ENCODE results near the gene CADPS.

Gene CADPS

DNA sequence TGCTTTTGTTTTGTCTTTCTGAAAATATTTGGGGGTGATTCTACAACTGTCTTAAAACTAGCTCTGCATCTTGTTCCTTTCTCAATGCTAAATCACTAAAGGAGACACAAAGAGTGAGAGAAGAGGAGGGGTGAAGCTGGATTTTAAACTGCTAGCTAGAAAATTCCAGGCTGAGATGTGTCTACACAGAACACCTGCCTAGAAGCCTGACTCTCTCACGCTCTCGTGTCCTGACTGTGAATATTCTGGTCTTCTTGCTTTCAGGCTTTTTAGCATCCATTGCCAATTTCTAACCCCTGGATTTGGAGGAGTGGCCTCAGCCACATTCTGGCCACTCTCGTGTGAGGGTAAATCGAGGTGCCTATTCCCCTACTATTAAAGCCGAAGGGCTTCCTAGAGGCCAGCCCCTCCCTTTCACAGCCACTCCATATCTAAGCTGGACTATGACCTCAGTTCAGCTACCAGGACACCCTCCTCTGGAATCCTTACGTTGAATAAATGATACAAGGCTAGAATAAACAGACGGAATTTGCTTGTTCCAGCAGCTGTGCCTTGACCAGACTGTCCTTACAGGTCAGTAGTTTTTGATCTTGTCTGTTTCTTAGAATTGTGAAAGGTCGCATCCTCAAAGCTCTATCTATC is 353.6 kb downstream of the CADPS start:
- no peak for DNase-seq (ENCODE audit: low read depth, low spot score)

DNA sequence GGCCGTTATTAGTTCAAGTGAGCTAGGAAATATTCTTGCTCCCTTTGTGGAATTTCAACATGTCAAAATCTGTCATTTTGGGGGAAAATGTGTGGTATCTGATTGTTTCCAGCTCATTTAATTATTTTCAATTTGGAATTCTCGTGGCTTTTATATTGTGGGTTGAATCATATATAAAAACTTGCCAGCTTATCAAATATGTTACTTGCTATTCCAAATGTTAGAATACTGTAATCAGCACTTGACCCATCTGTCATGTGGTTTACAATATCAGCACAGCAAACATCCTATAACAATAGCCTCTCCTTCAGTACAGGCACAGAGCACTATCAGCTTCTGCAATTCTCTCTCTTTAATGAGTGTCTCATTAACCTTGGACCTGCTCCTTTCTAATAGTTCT is 371.7 kb downstream of the CADPS start:
- no peak for DNase-seq (ENCODE audit: low read depth, low spot score)

DNA sequence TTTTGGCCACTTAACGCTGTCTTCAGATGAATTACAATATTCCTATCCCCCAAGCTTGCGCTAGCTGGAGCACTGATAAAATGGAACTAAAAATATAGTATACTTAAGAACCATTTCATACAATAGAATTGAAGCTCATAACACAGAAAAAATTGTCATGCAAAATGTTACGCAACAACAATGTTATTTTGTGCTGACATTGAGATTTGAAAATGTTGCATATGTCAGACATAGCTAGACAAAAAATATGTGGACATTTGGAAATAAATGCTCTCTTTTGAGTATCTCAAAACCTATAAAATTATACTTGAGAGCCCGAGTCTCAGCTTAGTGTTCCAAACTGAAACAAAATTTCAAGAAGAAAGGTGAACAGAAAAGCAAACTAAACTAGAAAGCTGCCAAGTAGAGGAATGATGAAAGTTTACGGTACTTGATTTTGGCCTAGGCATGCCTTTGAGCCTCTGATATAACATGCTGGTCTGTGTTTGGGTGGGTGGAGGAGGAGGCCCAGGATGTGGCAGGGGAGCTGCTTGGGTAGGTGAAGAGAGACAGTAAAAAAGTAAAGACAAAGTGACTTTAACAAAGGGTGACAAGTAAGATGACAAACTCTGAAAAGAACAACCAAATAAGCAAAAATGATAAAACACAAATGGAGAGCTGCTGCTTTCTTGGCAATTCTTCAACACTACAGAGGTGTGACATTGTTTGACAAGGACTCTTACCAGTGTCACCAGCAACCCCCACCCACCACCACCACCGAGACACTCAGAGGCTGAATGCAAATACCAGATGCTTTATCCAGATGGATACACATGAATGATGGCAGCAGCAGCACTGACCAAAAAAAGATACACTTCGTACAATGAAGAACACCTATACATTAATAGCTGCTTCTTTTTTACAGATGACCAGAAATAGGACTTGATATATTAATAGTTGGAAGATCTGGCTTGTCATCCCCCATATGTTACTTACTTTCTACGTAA is 372.6 kb downstream of the CADPS start:
- DNase-seq (ENCODE audit: low read depth, low spot score) = no peak

DNA sequence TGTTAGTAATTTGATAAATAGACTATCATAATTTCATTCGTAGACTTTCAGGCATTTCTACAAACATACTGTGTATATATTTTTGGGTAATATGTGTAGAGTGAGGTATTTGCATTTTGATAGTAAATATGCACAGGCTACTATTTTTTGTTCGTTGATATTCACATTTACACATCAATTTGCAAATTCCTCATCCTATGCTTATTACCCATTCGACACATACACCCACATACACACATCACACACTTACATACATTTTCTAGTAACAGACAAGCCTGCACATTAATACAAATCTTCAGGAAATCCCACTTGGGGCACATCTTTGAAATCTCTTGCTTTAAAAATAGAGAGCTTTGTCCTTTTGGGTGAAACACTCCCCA is 373.9 kb downstream of the CADPS start:
- no peak for DNase-seq (ENCODE audit: low read depth, low spot score)

DNA sequence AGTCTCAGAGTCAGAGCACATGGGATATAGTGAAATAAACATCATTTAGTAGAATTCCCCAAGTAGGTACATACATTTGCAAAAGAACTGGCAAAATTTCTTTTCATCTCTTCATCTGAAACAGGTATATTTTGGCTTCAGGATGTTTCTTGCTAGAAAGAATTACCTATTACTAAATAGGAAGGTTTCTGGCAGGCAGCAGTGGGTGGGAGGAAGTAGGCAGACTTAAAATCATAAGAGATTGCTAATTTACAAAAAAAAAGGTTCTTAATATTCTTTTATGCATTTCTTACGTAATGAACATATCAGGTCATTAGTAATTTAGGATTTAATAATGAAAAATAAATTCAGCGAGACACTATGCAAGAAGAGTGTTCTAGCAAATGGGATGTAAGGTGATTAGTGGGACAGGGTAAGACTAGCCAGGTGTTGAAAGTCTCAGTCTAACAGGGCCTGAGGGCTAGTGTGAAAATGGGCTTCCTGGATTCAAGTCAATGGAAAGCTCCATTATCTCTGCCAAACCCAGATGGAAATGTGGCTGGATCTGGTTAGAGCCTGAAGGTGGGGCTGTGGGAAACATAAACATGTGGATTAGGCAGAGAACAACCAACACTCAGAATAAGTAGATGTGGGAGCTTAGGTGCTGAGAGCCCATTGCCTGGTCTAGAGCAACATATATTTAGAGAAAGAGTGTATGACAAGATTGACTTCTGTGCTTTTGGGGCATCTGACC is 374.5 kb downstream of the CADPS start:
- DNase-seq (ENCODE audit: low read depth, low spot score) = no peak

DNA sequence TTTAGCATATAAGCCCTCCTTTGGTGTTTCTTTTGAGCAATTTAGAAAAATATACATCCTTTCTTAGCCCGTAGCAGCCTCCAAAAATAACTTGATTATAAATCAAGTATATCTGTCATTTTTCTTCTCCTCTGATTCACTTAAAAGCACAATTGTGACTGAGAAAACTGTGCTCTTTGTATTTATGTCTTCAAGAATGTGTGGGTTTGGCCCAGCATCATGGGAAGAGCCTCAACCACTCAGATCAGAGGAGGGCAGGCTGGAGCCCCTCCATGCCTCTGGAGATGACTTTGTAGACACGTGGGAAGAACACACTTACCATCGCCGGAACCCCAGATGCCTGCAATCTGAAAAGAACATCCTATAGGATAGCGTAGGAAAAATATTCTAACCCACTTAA is 378.1 kb downstream of the CADPS start:
- no peak for DNase-seq (ENCODE audit: low read depth, low spot score)

DNA sequence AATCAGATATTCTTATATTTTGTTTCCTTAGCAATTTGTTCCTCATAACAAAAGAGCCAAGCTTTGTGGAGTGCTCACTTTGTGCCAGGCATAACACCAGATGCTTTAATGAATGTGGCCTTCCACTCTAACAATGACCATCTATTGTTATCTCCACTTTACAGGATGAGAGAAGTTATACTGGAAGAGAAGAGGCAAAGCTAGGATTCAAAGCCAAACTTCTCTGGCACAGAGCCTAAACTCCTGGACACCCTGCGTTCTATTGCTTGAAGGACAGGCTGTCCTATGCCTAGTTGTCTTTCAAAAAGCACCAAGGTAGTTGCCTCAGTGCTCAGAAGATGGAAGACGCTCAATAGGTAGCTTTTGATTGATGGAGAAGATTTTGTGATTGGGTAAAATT is 378.7 kb downstream of the CADPS start:
- no peak for DNase-seq (ENCODE audit: low read depth, low spot score)

DNA sequence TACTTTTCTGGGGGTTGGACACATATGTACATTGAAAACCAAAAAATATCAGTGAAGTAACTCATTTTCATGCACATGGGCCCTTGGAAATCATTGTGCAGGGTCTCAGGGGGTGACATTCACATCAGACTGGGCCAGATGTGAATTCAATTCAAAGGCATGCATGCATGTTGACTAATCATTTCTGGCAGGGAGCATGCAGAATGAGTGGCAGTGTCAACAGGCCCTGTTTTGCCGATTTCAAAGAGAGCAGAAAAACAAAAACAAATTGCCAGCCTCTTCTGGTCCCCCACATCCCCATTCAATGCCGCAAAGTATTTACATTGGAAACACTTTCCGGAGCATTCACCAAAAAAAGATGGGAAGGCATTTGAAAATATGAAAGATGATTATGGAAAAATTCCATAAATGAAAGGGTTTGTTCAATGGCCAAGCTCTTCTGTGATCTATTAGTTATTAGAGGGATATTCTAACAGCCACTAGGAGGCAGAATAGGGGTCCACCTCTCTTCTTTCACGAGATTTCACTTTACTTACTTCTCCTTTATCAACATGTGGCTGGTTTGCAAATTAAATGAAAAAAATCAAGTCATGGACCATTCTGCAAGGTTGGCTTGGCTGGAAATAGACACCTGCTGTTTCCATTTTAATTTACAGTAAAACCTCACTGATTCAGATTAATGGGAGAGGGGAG is 382.0 kb downstream of the CADPS start:
- no peak for DNase-seq (ENCODE audit: low read depth, low spot score)

DNA sequence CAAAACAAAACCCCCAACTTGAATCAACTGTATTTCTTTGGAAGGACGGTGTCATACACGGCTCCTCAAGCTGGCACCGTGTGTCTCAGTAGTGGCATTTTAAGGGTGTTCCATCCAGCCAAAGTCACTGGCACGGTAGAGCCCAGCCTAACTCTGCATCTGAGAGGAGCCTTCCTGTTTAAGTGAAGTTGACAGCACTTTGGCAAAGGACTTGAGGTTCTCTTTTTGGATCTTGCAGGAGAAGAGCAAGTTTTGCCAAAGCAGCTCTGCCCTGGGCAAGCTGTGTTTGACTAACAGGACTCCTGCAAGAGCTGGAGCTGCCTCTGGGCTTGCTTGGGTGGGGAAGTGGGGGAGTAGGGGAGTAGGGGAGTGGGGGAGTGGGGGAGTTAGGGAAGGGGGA is 392.3 kb downstream of the CADPS start:
- DNase-seq (ENCODE audit: low read depth, low spot score) = no peak

DNA sequence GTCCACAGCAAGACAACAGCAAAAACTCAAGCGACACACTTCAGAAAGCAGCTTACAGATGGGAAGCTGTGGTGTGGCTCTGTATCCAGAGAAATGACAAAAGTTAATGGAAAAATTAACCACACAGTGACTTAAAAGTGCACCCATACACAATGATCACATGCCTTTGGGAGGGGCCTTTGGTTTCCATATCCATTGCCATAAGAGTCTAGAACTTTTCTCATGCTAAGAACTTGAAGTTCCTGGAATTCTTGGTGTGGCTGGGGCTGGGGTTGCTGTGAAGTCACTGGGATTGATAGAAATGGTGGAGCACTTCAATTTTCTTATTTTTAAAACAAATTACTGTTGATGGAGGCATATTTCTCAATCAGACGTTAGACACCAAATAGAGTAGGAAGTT is 393.3 kb downstream of the CADPS start:
- DNase-seq (ENCODE audit: low read depth, low spot score) = no peak

DNA sequence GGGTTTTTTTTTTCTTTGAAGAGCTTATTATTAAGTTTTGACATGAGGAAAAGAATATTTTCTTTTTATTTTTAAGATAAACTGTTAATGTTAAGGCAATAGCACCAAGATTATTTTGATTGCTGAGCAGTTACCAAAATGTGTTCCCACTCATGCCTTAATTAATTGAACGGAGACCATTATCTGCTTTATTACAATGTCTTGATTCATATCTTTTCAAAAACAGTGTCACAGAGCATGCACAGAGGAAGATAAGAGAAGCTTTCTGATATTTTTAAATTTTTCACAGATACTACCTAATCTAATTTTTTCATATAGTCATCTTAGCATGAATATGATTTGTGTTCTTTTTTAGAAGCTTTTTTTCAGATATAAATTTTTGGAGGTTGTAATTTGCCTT is 395.2 kb downstream of the CADPS start:
- no peak for DNase-seq (ENCODE audit: low read depth, low spot score)

DNA sequence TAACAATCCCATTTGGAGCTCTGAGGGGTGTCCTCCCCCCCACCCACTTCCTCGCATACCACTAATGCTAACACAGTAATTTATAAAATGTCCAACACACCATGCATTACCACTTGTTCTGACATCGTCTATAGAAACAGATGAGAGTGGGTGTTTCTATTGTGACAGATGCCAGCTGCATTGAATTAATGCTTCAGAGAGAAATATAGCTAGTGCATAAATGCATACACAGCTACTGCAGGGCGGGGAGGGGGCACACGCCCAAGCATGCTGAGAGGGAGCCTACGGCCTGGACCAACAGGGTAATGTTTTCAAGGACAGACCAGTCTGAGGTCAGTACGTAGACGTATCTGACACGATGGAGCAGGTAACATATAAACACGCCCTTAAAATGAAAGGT is 395.9 kb downstream of the CADPS start:
- no peak for DNase-seq (ENCODE audit: low read depth, low spot score)

DNA sequence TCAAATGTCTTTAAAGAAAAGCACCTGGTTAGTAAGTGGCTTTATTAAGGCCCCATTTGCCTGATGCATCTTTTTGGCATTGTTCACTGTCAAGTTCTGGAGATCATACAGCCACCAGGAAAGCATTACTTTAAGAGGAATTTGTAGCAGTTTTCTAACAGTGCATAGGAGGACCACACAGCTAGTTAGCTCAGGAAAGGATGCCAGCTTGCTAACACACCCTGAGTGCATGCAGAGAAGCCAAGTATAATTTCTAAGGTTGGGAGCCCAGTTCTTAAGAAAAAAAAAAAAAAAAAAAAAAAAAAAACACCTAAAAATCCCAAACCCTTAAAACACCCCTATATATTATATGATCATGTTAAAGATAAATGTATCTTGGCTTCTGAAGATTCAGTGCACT is 399.9 kb downstream of the CADPS start:
- no peak for DNase-seq (ENCODE audit: low read depth, low spot score)

DNA sequence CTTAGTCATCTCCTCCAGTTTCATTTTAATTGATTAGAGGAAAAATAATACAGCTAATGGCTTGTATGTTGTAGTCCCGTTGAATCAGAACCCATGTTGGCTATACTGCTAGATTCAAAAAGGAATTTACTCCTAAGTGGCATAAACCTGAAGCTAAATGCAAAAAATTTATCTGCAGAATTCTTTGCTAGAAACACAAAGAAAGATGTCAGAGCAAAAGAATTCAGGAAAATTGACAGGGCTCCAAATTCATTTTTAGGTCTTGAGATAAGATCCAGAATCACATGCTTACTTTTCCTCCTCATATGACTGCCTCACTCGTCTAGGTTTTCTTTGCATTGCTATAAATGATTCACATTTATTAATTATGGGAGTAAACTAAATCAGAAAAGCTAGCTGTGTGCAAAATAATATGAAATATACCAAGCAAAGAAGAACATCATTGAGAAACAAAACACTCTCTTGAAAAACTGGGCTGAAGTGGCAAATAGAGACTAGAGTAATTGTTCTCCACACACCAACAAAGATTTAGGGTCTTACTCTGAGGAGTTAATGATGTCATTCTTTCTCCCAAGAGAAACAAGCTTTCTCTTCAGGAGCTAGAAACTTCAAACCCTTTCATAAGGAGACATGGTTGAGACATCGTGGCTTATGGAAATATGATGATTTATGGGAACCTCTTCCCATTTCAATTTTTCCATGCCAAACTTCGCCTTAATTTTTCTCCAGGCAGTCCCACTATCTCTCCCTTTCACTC is 407.1 kb downstream of the CADPS start:
- no peak for DNase-seq (ENCODE audit: low read depth, low spot score)

DNA sequence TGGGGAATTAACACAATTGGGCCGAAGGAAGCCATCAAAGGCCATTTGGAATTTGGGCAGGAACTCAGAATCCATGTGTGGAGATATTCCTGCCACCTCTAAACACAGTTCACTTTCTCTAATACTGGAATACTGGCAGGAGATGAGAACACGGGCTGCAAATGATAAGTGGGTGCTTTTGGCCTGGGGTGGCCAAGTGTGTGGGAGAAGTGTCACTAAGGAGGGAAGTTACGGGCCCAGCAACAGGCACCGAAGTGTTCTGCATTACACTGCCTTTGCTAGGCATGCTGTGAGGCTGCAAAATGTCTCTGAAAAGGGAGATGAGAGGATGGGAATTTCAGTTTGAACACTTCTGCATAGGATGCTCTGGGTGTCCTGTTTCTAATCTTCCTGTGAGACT is 412.4 kb downstream of the CADPS start:
- no peak for DNase-seq (ENCODE audit: low read depth, low spot score)

DNA sequence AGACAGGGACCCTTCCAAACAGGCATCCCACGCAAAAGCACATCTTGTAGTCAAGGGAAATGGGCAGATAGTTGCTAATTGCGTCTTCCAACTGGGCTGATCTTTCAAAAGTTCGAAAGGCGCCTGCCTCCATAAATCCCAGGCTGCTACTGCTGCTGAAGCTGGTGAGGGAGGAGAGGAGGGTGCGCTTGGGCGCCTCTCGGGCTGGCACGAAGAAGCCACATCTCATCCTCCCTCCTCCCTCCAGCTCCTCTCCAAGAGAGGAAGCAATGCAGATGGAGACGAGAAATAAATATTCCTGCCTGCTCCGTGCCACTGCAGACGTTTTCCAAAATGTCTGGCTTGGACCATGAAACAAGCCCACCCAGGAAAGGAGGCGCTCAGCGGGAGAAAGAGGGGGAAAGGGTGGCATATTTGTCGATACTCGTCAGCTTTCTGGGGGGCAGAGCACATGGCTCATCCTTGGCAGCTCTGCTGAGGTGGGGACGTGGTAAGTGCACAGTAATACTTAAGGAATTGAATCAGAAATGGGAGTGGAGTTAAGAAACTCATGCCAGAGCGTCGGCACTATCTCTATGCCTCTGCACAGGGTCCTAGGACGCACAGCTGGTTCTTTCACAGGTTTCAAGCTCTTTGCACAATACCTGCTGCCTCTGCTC is 413.0 kb downstream of the CADPS start:
- no peak for DNase-seq (ENCODE audit: low read depth, low spot score)

DNA sequence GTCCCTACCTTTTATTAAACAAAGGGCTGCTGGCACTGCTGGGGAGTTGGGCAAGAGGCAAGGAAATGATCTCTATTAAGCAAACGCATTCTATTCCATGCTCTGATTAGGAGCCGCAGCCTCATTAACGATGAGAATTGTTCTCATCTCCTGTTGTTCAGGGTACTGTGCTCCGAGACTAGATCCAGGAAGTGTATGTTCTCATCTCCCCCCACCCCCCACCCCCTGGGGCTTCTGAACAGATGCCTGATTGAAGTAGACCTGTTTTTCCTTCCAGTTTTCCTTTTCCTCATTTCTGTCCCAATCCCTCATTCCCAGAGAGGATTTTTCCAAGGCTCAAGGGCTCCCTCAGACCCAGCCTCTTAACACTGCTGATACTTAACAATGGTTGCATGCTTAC is 420.3 kb downstream of the CADPS start:
- no peak for DNase-seq (ENCODE audit: low read depth, low spot score)

DNA sequence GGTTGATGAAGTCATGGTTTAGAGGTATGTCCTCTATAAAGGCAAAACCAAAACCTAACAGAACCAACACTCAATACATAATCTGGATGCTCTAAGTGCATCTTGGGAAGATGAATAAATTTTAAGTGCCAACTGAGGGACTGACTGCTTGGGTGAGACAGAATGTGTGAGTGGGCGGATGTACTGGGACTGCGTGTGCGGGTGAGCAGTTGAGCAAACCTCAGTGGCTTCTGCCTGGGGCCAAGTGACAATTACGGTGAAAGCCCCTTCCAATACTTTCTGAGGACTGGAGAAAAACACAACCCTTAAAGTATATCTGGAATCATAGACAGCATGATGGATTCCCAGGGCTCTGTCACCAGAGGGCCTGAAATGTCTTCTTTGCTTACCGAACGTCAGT is 421.8 kb downstream of the CADPS start:
- no peak for DNase-seq (ENCODE audit: low read depth, low spot score)

DNA sequence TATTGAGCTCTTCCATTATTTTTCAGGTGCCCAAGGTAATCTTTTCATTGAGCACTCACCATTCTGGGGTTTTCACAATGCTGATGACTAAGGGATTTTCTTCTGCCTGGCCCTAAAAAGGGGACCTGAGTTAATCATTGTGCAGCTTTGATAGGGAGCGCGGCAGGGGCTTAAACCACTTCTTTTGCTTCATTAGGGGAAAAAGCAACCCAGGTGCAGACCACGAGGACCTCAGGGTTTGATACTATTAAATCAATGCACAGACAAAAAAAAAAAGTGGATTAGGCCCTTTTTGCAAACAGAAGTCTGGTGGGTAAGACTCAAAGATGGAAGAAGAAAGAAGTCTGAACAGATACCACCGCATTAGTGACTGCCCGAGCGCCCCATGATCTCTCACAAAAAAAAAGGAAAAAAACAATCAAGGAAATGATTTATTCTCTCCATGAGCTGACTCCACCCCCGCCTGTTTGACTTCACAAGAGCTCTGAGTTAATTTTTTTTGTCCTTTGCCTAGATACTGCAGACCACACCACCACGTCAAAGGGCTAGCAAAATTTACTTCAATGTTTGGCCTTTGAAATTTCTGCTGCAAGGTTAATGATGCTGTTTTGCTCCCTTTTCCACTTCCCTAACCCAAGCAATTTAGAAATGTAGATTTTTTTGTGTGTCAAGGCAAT is 423.9 kb downstream of the CADPS start:
- no peak for DNase-seq (ENCODE audit: low read depth, low spot score)

DNA sequence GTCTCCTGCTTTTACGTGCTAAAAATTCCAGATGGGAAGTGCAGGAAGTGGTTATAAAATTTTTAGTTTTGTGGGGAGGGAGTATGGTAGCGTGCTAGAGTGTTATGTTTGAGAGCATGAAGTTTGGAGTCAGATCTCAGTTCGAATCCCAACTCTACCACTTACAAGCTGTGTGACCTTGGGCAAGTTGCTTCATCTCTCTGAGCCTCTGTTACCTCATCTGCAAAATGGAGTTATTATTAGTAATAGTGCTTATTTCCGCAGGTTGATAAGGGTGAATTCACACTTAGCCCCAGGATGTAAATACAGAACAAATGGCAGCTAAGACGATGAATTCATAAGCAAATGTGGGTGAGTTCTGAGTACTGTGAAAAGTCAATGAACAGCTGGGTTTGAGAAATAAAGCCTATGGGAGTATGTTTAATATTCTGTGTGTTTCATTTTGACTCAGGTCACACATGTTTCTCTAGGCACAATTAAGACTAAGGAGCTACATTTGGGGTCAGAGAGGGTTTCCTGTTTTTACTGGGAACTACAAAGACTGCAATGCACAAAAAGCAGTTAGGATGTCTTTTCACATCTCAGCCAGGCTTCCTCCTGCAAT is 428.8 kb downstream of the CADPS start:
- DNase-seq (ENCODE audit: low read depth, low spot score) = no peak
